Measurements from ENCODE around the gene ERCC6. TPM values are rescaled to one million over a fixed set of nuclear protein-coding genes. Genes with fewer than 3 reads are reported as not detected.

ERCC6 gene
- total RNA-seq, 4 donors from 2014 or later, result 11.6 to 21.0 (median 17.5) TPM

DNA sequence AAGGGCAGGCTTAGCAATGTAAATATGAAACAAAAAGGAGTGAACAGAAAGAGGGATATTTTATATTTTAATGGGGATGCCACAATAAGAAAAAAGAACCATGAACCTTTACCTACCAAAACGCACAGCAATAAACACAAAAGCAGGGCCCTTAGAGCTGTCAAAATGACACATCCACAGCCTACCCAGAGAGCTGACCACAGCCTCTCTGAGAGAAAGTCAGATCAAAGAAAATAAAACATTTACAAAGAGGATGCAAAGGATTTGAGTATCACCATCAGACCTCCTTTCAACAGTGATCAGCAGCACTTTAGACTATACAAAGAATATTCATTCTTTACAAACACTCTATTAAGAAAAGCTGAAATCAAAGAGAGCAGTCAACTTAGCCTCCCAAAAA is 52.9 kb downstream of the ERCC6 start:
- H3K4me1 ChIP-seq, result no peaks in the 10 kb centered on the region
- H3K4me3 ChIP-seq, result no peak overlapping the region
- H3K27ac ChIP-seq, result no peak overlapping the region
- no peak for DNase-seq (ENCODE audit: low spot score in 2 of 2)
- peaks cover 0 to 22% (median 0%) of the 10 kb centered on the region in 3 donors for H3K36me3 ChIP-seq
- WGBS, 2 donors, result 88 to 90% methylated on average over 1 of the region's 1 CpG
- no peaks in the 10 kb centered on the region for H3K9me3 ChIP-seq
- TF ChIP-seq CTCF (IDR thresholded peaks at IDR 0.05), result no peak
- no peak for TF ChIP-seq EP300 (IDR thresholded peaks at IDR 0.05)
- no peak for TF ChIP-seq POLR2A (IDR thresholded peaks at IDR 0.05)
- no peaks in the 10 kb centered on the region for H3K27me3 ChIP-seq

- H3K9me3 ChIP-seq, result no peaks in the 10 kb centered on the region
- 88 to 95% methylated on average over 6 of the region's 6 CpGs for WGBS, 2 donors
- H3K27ac ChIP-seq, result no peak overlapping the region
- no peak for DNase-seq (ENCODE audit: low spot score in 2 of 2)
- no peaks in the 10 kb centered on the region for H3K27me3 ChIP-seq
- TF ChIP-seq POLR2A (IDR thresholded peaks at IDR 0.05) (no peak), EP300 (IDR thresholded peaks at IDR 0.05) (no peak)
- no peaks in the 10 kb centered on the region for H3K4me1 ChIP-seq
- peaks cover 0 to 35% (median 0%) of the 10 kb centered on the region in 3 donors for H3K36me3 ChIP-seq
- no peak overlapping the region for H3K4me3 ChIP-seq
These were observed 54.3 kb downstream of the ERCC6 start for GRCh38 chr10:49484486-49485235.

DNA sequence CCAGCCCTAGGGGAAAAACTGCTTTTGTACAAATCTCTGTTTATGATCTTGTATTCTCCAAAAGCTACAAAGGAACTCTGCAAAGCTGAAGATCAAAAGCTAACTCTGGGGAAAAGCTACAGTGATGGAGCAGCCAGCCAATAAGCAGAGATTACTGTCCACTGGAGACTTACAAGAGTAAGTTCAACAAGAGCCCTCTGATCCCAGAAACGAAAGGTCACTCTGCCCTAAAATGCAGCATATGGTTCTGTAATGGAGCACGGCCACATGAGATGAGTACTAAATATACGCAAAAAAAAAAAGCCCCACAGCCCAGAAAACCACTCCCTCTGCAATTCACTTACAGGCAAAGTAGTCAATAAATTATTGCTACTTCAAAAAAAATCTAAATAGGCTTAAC is 60.1 kb downstream of the ERCC6 start:
- Histone ChIP-seq H3K4me3 (no peak overlapping the region), H3K27me3 (no peaks in the 10 kb centered on the region), H3K9me3 (no peaks in the 10 kb centered on the region), H3K4me1 (no peaks in the 10 kb centered on the region), H3K27ac (no peak overlapping the region), H3K36me3 (peaks cover 0 to 89% (median 0%) of the 10 kb centered on the region in 3 donors)
- no peak for TF ChIP-seq EP300 (IDR thresholded peaks at IDR 0.05)
- TF ChIP-seq CTCF (IDR thresholded peaks at IDR 0.05), result no peak
- TF ChIP-seq POLR2A (IDR thresholded peaks at IDR 0.05), result no peak
- 67 to 73% methylated on average over 3 of the region's 3 CpGs for WGBS, 2 donors
- no peak for DNase-seq (ENCODE audit: low spot score in 2 of 2)

- H3K27me3 ChIP-seq, result no peaks in the 10 kb centered on the region
- H3K4me1 ChIP-seq, result no peaks in the 10 kb centered on the region
- H3K4me3 ChIP-seq, result no peak overlapping the region
- H3K36me3 ChIP-seq, result peaks cover 0 to 95% (median 0%) of the 10 kb centered on the region in 3 donors
- no peak overlapping the region for H3K27ac ChIP-seq
- no peak for DNase-seq (ENCODE audit: low spot score in 2 of 2)
- 73 to 80% methylated on average over 3 of the region's 3 CpGs for WGBS, 2 donors
- H3K9me3 ChIP-seq, result no peaks in the 10 kb centered on the region
- TF ChIP-seq POLR2A (IDR thresholded peaks at IDR 0.05) (no peak), EP300 (IDR thresholded peaks at IDR 0.05) (no peak), CTCF (IDR thresholded peaks at IDR 0.05) (no peak)
These were observed 64.0 kb downstream of the ERCC6 start for GRCh38 chr10:49474901-49475300.

- DNase-seq (ENCODE audit: low spot score in 2 of 2), result no peak
- 64 to 66% methylated on average over 3 of the region's 3 CpGs for WGBS, 2 donors
- Histone ChIP-seq H3K36me3 (peaks cover 0 to 100% (median 8%) of the 10 kb centered on the region in 3 donors), H3K9me3 (no peaks in the 10 kb centered on the region), H3K27me3 (no peaks in the 10 kb centered on the region), H3K4me3 (no peak overlapping the region), H3K27ac (no peak overlapping the region), H3K4me1 (no peaks in the 10 kb centered on the region)
- no peak for TF ChIP-seq CTCF (IDR thresholded peaks at IDR 0.05)
- TF ChIP-seq EP300 (IDR thresholded peaks at IDR 0.05), result no peak
- TF ChIP-seq POLR2A (IDR thresholded peaks at IDR 0.05), result no peak
These were observed 67.4 kb downstream of the ERCC6 start for GRCh38 chr10:49471532-49471931.

Data from tibial nerve (tissue), 4 donors.